MCF 10A (cell line): ENCODE data around the gene PPHLN1. TPM values are rescaled to one million over a fixed set of nuclear protein-coding genes. Genes with fewer than 3 reads are reported as not detected.
A peak's percentile ranks its signal among the peaks of the same experiment; 100 is the strongest.

Experiments used
- BruUV-seq: library from RNA; stranded (reverse); fragments of 400-500 nt; replicated peaks from 2 replicates; lab custom pipeline; 2021; lab: Mats Ljungman, UMichigan
- CTCF ChIA-PET: fragments of 300-600 bp; sonication (Branson Sonifier 250); formaldehyde crosslinking; extraction: SDS; loops from one replicate; lab custom pipeline; 2021; ENCODE audit warnings: antibody characterized with exemption, inconsistent platforms; lab: Yijun Ruan, JAX
- POLR2A ChIA-PET: fragments of 300-600, 350-650 bp; sonication (Branson Sonifier 250); formaldehyde crosslinking; extraction: SDS; loops from one replicate; lab custom pipeline; 2020; ENCODE audit warnings: antibody characterized with exemption, inconsistent platforms; lab: Yijun Ruan, JAX
- DNase-seq: peaks from one replicate; pipeline ENCODE4 v3.0.0-alpha.2; 2018; ENCODE audit not compliant: unreplicated experiment
- H3K27ac Mint-ChIP-seq: one replicate; pipeline ENCODE4 v1.8.0; 2022; ENCODE audit warnings: mild to moderate bottlenecking, low read depth, mixed read lengths; ENCODE audit not compliant: unreplicated experiment
- H3K27me3 Mint-ChIP-seq: one replicate; pipeline ENCODE4 v1.8.0; 2022; ENCODE audit warnings: mixed read lengths; ENCODE audit not compliant: insufficient read depth, unreplicated experiment
- H3K36me3 Mint-ChIP-seq: one replicate; pipeline ENCODE4 v1.8.0; 2022; ENCODE audit warnings: mild to moderate bottlenecking, moderate library complexity, mixed read lengths; ENCODE audit not compliant: insufficient read depth, unreplicated experiment
- H3K4me1 Mint-ChIP-seq: one replicate; pipeline ENCODE4 v1.8.0; 2022; ENCODE audit warnings: mixed read lengths; ENCODE audit not compliant: insufficient read depth, unreplicated experiment
- H3K4me3 Mint-ChIP-seq: one replicate; pipeline ENCODE4 v1.8.0; 2022; ENCODE audit warnings: mild to moderate bottlenecking, moderate library complexity, mixed read lengths; ENCODE audit not compliant: unreplicated experiment
- H3K9me3 Mint-ChIP-seq: one replicate; pipeline ENCODE4 v1.8.0; 2022; ENCODE audit warnings: mixed read lengths; ENCODE audit not compliant: unreplicated experiment
- CTCF ChIP-seq: fragments of 200-600 bp; IDR thresholded peaks from one replicate; pipeline ENCODE4 v1.8.0; 2022; ENCODE audit warnings: antibody characterized with exemption, mild to moderate bottlenecking; ENCODE audit not compliant: unreplicated experiment
- intact Hi-C: fragments of 100-400 bp; cut with micrococcal nuclease; formaldehyde crosslinking; loops from 2 replicates; pipeline ENCODE4 v1.14.1; 2022
- total RNA-seq: library from RNA; stranded (reverse); gene quantifications from 2 replicates; pipeline ENCODE4 v1.2.3, GENCODE V29; 2022

PPHLN1 gene
- total RNA-seq, 1 experiment from 2014 or later: 54.5 TPM

- Mint-ChIP-seq H3K9me3 (no peaks in the 10 kb centered on the region), H3K27me3 (no peaks in the 10 kb centered on the region), H3K27ac (no peak overlapping the region), H3K36me3 (peaks cover 60% of the 10 kb centered on the region), H3K4me1 (no peaks in the 10 kb centered on the region), H3K4me3 (no peak overlapping the region)
- ChIA-PET CTCF (interaction anchor here (0.7 to 7.6 kb wide), 3 partner anchors 10 to 99 kb away, joined by 3 to 36 read pairs (median 4); no protein-coding TSS in a partner anchor), POLR2A (interaction anchor here (0.5 kb wide), 1 partner anchor 33 kb away, joined by 3 read pairs; no protein-coding TSS in a partner anchor)
- BruUV-seq: no TSS peak
- TF ChIP-seq CTCF: no peak
- no peak for DNase-seq
- intact Hi-C loops: no loop called here
Measured at GRCh38 chr12:42468921-42469320, 143.0 kb downstream of the PPHLN1 start.

GRCh38 chr12:42469355-42470175 is 143.6 kb downstream of the PPHLN1 start:
- intact Hi-C loops: no loop called here
- Mint-ChIP-seq H3K4me3 (no peak overlapping the region), H3K27me3 (no peaks in the 10 kb centered on the region), H3K27ac (no peak overlapping the region), H3K36me3 (peaks cover 53% of the 10 kb centered on the region), H3K9me3 (no peaks in the 10 kb centered on the region), H3K4me1 (peaks cover 4% of the 10 kb centered on the region)
- BruUV-seq: no TSS peak
- ChIA-PET CTCF (interaction anchor here (1.6 to 7.6 kb wide), 2 partner anchors 9 to 13 kb away, joined by 3 to 36 read pairs; no protein-coding TSS in a partner anchor), POLR2A (interaction anchor here (0.6 kb wide), 1 partner anchor 807 kb away, joined by 3 read pairs; no protein-coding TSS in a partner anchor)
- TF ChIP-seq CTCF: no peak
- no peak for DNase-seq

- Mint-ChIP-seq H3K27ac (no peak overlapping the region), H3K4me1 (peaks cover 11% of the 10 kb centered on the region), H3K9me3 (no peaks in the 10 kb centered on the region), H3K36me3 (peaks cover 35% of the 10 kb centered on the region), H3K27me3 (no peaks in the 10 kb centered on the region), H3K4me3 (no peak overlapping the region)
- no peak for TF ChIP-seq CTCF
- DNase-seq: no peak
- ChIA-PET CTCF (interaction anchor here (0.6 to 7.6 kb wide), 3 partner anchors 10 to 471 kb away, joined by 4 to 36 read pairs (median 4); no protein-coding TSS in a partner anchor), POLR2A (interaction anchor here (0.7 kb wide), 1 partner anchor 20 kb away, joined by 3 read pairs; no protein-coding TSS in a partner anchor)
- intact Hi-C loops: no loop called here
- BruUV-seq: no TSS peak
Measured at GRCh38 chr12:42472376-42472775, 146.4 kb downstream of the PPHLN1 start.

- POLR2A ChIA-PET: no interaction called here
- TF ChIP-seq CTCF: no peak
- no TSS peak for BruUV-seq
- Mint-ChIP-seq H3K27me3 (no peaks in the 10 kb centered on the region), H3K9me3 (no peaks in the 10 kb centered on the region), H3K36me3 (peaks cover 30% of the 10 kb centered on the region), H3K27ac (no peak overlapping the region), H3K4me3 (no peak overlapping the region), H3K4me1 (peaks cover 11% of the 10 kb centered on the region)
- intact Hi-C loops: no loop called here
- DNase-seq: peak; percentile 5
- CTCF ChIA-PET: interaction anchor here (7.6 kb wide), 1 partner anchor 9 kb away, joined by 36 read pairs; no protein-coding TSS in a partner anchor
Measured at GRCh38 chr12:42473130-42473529, 147.2 kb downstream of the PPHLN1 start.
